GM21423 (cell line): ENCODE data around the gene NCF2.

ENCODE experiments used
- ATAC-seq: cut with Tn5 transposase; IDR thresholded peaks from one replicate; pipeline ENCODE4 v1.9.1; 2021; ENCODE audit warnings: mild to moderate bottlenecking, moderate library complexity; ENCODE audit not compliant: unreplicated experiment

Gene NCF2

GRCh38 chr1:183554577-183554976, 35.7 kb downstream of the NCF2 start:
- no peak for ATAC-seq

GRCh38 chr1:183553764-183554163, 36.5 kb downstream of the NCF2 start:
- ATAC-seq = no peak

- ATAC-seq = no peak
Observed at GRCh38 chr1:183553331-183553730, 36.9 kb downstream of the NCF2 start.

- ATAC-seq = no peak
Observed at GRCh38 chr1:183552891-183553290, 37.4 kb downstream of the NCF2 start.

- ATAC-seq = no peak
Observed at GRCh38 chr1:183552441-183552840, 37.8 kb downstream of the NCF2 start.

- no peak for ATAC-seq
Observed at GRCh38 chr1:183551924-183552323, 38.3 kb downstream of the NCF2 start.

GRCh38 chr1:183550915-183551314, 39.3 kb downstream of the NCF2 start:
- no peak for ATAC-seq

GRCh38 chr1:183548116-183548515, 42.1 kb downstream of the NCF2 start:
- no peak for ATAC-seq

GRCh38 chr1:183546427-183546826, 43.8 kb downstream of the NCF2 start:
- no peak for ATAC-seq

- ATAC-seq = no peak
Observed at GRCh38 chr1:183544598-183545297, 45.5 kb downstream of the NCF2 start.

- no peak for ATAC-seq
Observed at GRCh38 chr1:183543619-183544204, 46.5 kb downstream of the NCF2 start.

GRCh38 chr1:183537405-183537804, 52.9 kb downstream of the NCF2 start:
- ATAC-seq = no peak

- no peak for ATAC-seq
Observed at GRCh38 chr1:183533617-183534174, 56.6 kb downstream of the NCF2 start.

- ATAC-seq = no peak
Observed at GRCh38 chr1:183528577-183528976, 61.7 kb downstream of the NCF2 start.

GRCh38 chr1:183522104-183522503, 68.2 kb downstream of the NCF2 start:
- no peak for ATAC-seq

GRCh38 chr1:183520379-183520778, 69.9 kb downstream of the NCF2 start:
- ATAC-seq = no peak

GRCh38 chr1:183517401-183517800, 72.9 kb downstream of the NCF2 start:
- ATAC-seq = no peak

- ATAC-seq = no peak
Observed at GRCh38 chr1:183516725-183517124, 73.5 kb downstream of the NCF2 start.

- ATAC-seq = no peak
Observed at GRCh38 chr1:183515002-183515689, 75.1 kb downstream of the NCF2 start.

GRCh38 chr1:183514235-183514634, 76.0 kb downstream of the NCF2 start:
- no peak for ATAC-seq

- no peak for ATAC-seq
Observed at GRCh38 chr1:183512450-183512849, 77.8 kb downstream of the NCF2 start.

- no peak for ATAC-seq
Observed at GRCh38 chr1:183508694-183509093, 81.6 kb downstream of the NCF2 start.
